ENCODE measurements around the gene PRR5.

DNA sequence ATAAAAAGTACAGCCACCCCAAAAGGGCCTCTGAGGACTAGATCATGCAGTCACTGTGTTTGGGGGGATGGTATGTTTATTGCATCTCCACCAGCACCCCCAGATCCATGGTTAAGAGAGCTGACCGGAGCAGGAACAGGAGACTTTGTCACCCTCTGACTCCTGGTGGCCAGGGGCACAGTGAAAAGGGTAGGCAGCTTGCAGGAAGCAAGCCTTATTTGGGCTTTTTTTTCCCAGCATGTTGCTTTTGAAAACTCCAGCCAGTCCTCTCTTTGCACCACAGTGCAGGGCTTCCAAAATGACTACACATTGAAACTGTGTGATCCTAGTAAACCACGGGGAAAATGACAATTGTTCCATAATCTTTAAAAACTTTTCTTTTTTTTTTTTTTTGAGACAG lies 20.6 kb downstream of the PRR5 start:
- TF ChIP-seq, protein P1, sequence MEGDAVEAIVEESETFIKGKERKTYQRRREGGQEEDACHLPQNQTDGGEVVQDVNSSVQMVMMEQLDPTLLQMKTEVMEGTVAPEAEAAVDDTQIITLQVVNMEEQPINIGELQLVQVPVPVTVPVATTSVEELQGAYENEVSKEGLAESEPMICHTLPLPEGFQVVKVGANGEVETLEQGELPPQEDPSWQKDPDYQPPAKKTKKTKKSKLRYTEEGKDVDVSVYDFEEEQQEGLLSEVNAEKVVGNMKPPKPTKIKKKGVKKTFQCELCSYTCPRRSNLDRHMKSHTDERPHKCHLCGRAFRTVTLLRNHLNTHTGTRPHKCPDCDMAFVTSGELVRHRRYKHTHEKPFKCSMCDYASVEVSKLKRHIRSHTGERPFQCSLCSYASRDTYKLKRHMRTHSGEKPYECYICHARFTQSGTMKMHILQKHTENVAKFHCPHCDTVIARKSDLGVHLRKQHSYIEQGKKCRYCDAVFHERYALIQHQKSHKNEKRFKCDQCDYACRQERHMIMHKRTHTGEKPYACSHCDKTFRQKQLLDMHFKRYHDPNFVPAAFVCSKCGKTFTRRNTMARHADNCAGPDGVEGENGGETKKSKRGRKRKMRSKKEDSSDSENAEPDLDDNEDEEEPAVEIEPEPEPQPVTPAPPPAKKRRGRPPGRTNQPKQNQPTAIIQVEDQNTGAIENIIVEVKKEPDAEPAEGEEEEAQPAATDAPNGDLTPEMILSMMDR (IDR thresholded peaks at IDR 0.05) = no peak
- no peak for TF ChIP-seq POLR2A (IDR thresholded peaks at IDR 0.05)
